Endothelial cell of umbilical vein (primary cell): ENCODE data around the gene SDCBP2. TPM values are rescaled to one million over a fixed set of nuclear protein-coding genes. Genes with fewer than 3 reads are reported as not detected.

Experiments used
- BruUV-seq: library from RNA; stranded (reverse); fragments of 400-500 nt; replicated peaks from 2 replicates; lab custom pipeline; 2021; lab: Mats Ljungman, UMichigan
- CTCF ChIA-PET: fragments of 300-600, 350-600 bp; sonication (Branson Sonifier 250); formaldehyde crosslinking; loops from one replicate; lab custom pipeline; 2021; ENCODE audit warnings: antibody characterized with exemption, inconsistent platforms; lab: Charles Lee
- POLR2A ChIA-PET: fragments of 300-600, 350-600 bp; sonication (Branson Sonifier 250); formaldehyde crosslinking; loops from one replicate; lab custom pipeline; 2021; ENCODE audit warnings: antibody characterized with exemption, inconsistent platforms; lab: Charles Lee
- DNase-seq: peaks from one replicate; pipeline ENCODE4 v3.0.0-alpha.2; 2011; ENCODE audit warnings: low read depth, low spot score
- FAIRE-seq: peaks from 2 replicates; lab custom pipeline; 2011; peaks lifted over from hg19 to GRCh38; lab: Jason Lieb, UNC
- H2AFZ ChIP-seq: 2 replicates; pipeline ENCODE4 v1.6.0; 2012; ENCODE audit warnings: low read depth, low read length, control low read depth, inconsistent platforms
- H3K27ac ChIP-seq: 2 replicates; pipeline ENCODE4 v1.5.1; 2011; ENCODE audit warnings: low read depth, mild to moderate bottlenecking, control low read depth, low read length, moderate library complexity; ENCODE audit not compliant: insufficient read depth
- H3K27me3 ChIP-seq, 2 experiments: 2 replicates each; pipeline versions ENCODE4 v1.6.0 to v1.6.1; 2011; ENCODE audit warnings: low read length in 2 of 2, mixed read lengths in 1 of 2; ENCODE audit not compliant: control insufficient read depth in 2 of 2, insufficient read depth in 2 of 2
- H3K36me3 ChIP-seq, 2 experiments: 2 replicates in 1 of 2; 3 replicates in 1 of 2; pipeline ENCODE4 v1.5.1; 2011; ENCODE audit warnings: low read length in 2 of 2, mild to moderate bottlenecking in 1 of 2, moderate library complexity in 1 of 2; ENCODE audit not compliant: control insufficient read depth in 2 of 2, insufficient read depth in 2 of 2; ENCODE audit errors: extremely low read depth in 1 of 2
- H3K4me1 ChIP-seq: 3 replicates; pipeline ENCODE4 v1.5.1; 2011; ENCODE audit warnings: mild to moderate bottlenecking, low read length; ENCODE audit not compliant: control insufficient read depth, insufficient read depth; ENCODE audit errors: extremely low read depth
- H3K4me2 ChIP-seq: 2 replicates; pipeline ENCODE4 v1.6.1; 2011; ENCODE audit warnings: low read length, control low read depth, mixed read lengths; ENCODE audit not compliant: insufficient read depth
- H3K4me3 ChIP-seq, 3 experiments: fragments of 200-600 bp in 1 of 3; sonication (generic), shearing (Covaris generic) in 1 of 3; replicated peaks in 1 of 3; 2 replicates each; pipeline ENCODE4 v1.5.1; 2011 to 2016; ENCODE audit warnings: control low read depth in 3 of 3, low read length in 3 of 3, mild to moderate bottlenecking in 2 of 3, inconsistent platforms in 1 of 3, low read depth in 1 of 3, moderate library complexity in 1 of 3; ENCODE audit not compliant: insufficient read depth in 1 of 3
- H3K79me2 ChIP-seq: 2 replicates; pipeline ENCODE4 v1.6.0; 2012; ENCODE audit warnings: low read length, inconsistent platforms; ENCODE audit not compliant: control insufficient read depth, insufficient read depth
- H3K9ac ChIP-seq: replicated peaks from 2 replicates; pipeline ENCODE3; 2011; ENCODE audit warnings: low read length, control low read depth; ENCODE audit not compliant: insufficient read depth; ENCODE audit errors: extremely low read depth
- H3K9me1 ChIP-seq: replicated peaks from 3 replicates; pipeline ENCODE4 v1.6.0; 2011; ENCODE audit warnings: mild to moderate bottlenecking, low read length; ENCODE audit not compliant: control insufficient read depth, insufficient read depth; ENCODE audit errors: extremely low read depth
- H3K9me3 ChIP-seq: replicated peaks from 2 replicates; pipeline ENCODE4 v1.5.1; 2012; ENCODE audit warnings: low read length, inconsistent platforms; ENCODE audit not compliant: control insufficient read depth, insufficient read depth
- H4K20me1 ChIP-seq: replicated peaks from 2 replicates; pipeline ENCODE3; 2011; ENCODE audit warnings: mild to moderate bottlenecking, low read length; ENCODE audit not compliant: control insufficient read depth, insufficient read depth; ENCODE audit errors: extremely low read depth
- EZH2 ChIP-seq: IDR thresholded peaks from 2 replicates; pipeline ENCODE4 v1.6.1; 2012; ENCODE audit warnings: borderline replicate concordance, low read depth, mild to moderate bottlenecking, moderate library complexity, low read length, inconsistent platforms; ENCODE audit not compliant: severe bottlenecking
- FOS ChIP-seq: IDR thresholded peaks from 2 replicates; pipeline ENCODE4 v1.6.1; 2011; ENCODE audit warnings: mild to moderate bottlenecking, low read length, moderate library complexity, borderline replicate concordance; ENCODE audit not compliant: insufficient read depth
- GATA2 ChIP-seq: IDR thresholded peaks from 2 replicates; pipeline ENCODE4 v1.7.0; 2011; ENCODE audit warnings: low read depth, mild to moderate bottlenecking, moderate library complexity, mixed read lengths, low read length; ENCODE audit not compliant: insufficient read length, insufficient read depth
- JUN ChIP-seq: IDR thresholded peaks from 2 replicates; pipeline ENCODE4 v1.6.1; 2011; ENCODE audit warnings: borderline replicate concordance, low read depth; ENCODE audit not compliant: insufficient read length, insufficient read depth
- MYC ChIP-seq: IDR thresholded peaks from one replicate; pipeline ENCODE4 v1.6.1; 2011; ENCODE audit warnings: mild to moderate bottlenecking, low read depth, low read length
- POLR2A ChIP-seq: IDR thresholded peaks from 2 replicates; pipeline ENCODE4 v1.6.1; 2012; ENCODE audit warnings: low read depth, mild to moderate bottlenecking, control low read depth, low read length
- POLR2AphosphoS5 ChIP-seq: IDR thresholded peaks from 2 replicates; pipeline ENCODE4 v1.6.1; 2012; ENCODE audit warnings: low read depth, mild to moderate bottlenecking, control low read depth, low read length, moderate library complexity; ENCODE audit not compliant: insufficient read depth
- dilution Hi-C: fragments of 300-500 bp; cut with MboI; formaldehyde crosslinking; loops from one replicate; pipeline ENCODE4 v1.15.0; 2019; ENCODE audit warnings: low sequenced_read_pairs; ENCODE audit not compliant: extremely low pct_ligation_motif_present
- intact Hi-C: fragments of 100-400 bp; cut with micrococcal nuclease; formaldehyde crosslinking; loops from one replicate; pipeline ENCODE4 v1.10.0; 2022
- polyA plus RNA-seq, 4 experiments: library from polyadenylated mRNA; depleted of rRNA in 3 of 4; stranded (reverse) in 3 of 4; unstranded in 1 of 4; fragments of >200 nt; gene quantifications; 2 replicates each; pipeline versions ENCODE4 v1.2.1 to v1.2.3, GENCODE V29; 2011 to 2012; ENCODE audit warnings: missing spikeins in 1 of 4
- total RNA-seq: library from RNA; stranded (reverse); gene quantifications from 2 replicates; pipeline ENCODE4 v1.2.3, GENCODE V29; 2021
- TF ChIP-seq, protein P1 (sequence below): IDR thresholded peaks from 2 replicates; pipeline ENCODE4 v1.6.1; 2011; ENCODE audit not compliant: insufficient read depth, insufficient read length
- TF ChIP-seq, protein P2 (sequence below), 2 donors: IDR thresholded peaks; 1 replicate in 1 of 2; 2 replicates in 1 of 2; pipeline ENCODE4 v1.5.1; 2011; ENCODE audit warnings: low read length in 2 of 2, mild to moderate bottlenecking in 2 of 2, moderate library complexity in 2 of 2, control low read depth in 1 of 2, inconsistent platforms in 1 of 2, low read depth in 1 of 2; ENCODE audit not compliant: insufficient read depth in 1 of 2; ENCODE audit errors: extremely low read depth in 1 of 2

The SDCBP2 gene
- total and polyA plus RNA-seq, 2 donors (not counting 3 experiments of a cell fraction or from before 2014, with no cell fraction given) = 6.9 to 9.0 TPM

DNA sequence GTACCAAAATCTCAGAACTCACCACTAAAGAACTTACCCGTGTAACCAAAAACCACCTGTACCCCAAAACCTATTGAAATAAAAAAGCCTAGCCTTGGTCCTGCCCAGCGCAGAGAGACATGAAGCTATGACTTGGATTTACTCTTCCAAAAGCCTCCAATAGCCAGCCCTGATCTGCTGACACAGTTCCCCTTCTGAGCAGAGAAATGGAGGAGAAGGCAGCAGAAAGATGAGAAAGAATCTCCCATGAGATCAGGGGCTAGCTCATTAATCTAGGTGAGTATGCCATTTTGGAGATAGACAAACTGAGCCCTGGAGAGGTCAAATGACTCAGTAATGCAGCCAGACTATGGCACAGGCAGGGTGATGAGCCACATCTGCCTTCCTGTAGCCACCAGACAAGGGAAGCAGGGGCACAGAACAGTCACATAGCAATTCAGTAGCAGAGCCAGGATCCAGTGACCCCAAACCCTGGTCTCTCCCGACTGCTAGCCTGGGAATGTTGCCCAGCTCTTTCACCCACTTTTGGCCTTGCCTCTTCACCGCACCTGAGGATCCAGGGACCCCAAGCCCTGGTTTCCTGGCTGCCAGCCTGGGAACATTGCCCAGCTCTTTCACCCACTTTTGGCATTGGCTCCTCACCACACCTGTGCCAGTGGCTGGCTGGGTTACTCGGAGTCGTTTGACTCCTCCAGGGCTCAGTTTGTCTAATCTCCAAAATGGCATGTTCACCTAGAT lies 7.2 kb upstream of the SDCBP2 start:
- no peak overlapping the region for H3K4me3 ChIP-seq
- POLR2A ChIA-PET = interaction anchor here (1.1 to 1.9 kb wide), 4 partner anchors 9 to 56 kb away, joined by 3 to 16 read pairs (median 6); no protein-coding TSS in a partner anchor
- H3K4me1 ChIP-seq = peaks cover 49% of the 10 kb centered on the region
- DNase-seq (peak; percentile 56), FAIRE-seq (no peak)
- intact Hi-C loops = loop anchor here (2.0 kb wide), 1 partner anchor 39 kb away; no protein-coding TSS in a partner anchor
- dilution Hi-C loops = no loop called here
- H3K9me3 ChIP-seq = no peaks in the 10 kb centered on the region
- peaks cover under 1% of the 10 kb centered on the region for H3K79me2 ChIP-seq
- H3K4me2 ChIP-seq = peak overlapping the region; percentile 21
- TSS peak; percentile 27 for BruUV-seq
- H3K27ac ChIP-seq = peak overlapping the region; percentile 93
- H4K20me1 ChIP-seq = no peaks in the 10 kb centered on the region
- CTCF ChIA-PET = interaction anchor here (0.7 to 2.0 kb wide), 10 partner anchors 9 to 101 kb away, joined by 3 to 10 read pairs (median 3); no protein-coding TSS in a partner anchor
- TF ChIP-seq EZH2 (no peak), GATA2 (peak; percentile 57), JUN (peak; percentile 26), POLR2AphosphoS5 (peak; percentile 84), FOS (peak; percentile 86), POLR2A (peak; percentile 47), MYC (no peak)
- TF ChIP-seq, protein P1, sequence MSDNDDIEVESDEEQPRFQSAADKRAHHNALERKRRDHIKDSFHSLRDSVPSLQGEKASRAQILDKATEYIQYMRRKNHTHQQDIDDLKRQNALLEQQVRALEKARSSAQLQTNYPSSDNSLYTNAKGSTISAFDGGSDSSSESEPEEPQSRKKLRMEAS = no peak
- TF ChIP-seq, protein P2, sequence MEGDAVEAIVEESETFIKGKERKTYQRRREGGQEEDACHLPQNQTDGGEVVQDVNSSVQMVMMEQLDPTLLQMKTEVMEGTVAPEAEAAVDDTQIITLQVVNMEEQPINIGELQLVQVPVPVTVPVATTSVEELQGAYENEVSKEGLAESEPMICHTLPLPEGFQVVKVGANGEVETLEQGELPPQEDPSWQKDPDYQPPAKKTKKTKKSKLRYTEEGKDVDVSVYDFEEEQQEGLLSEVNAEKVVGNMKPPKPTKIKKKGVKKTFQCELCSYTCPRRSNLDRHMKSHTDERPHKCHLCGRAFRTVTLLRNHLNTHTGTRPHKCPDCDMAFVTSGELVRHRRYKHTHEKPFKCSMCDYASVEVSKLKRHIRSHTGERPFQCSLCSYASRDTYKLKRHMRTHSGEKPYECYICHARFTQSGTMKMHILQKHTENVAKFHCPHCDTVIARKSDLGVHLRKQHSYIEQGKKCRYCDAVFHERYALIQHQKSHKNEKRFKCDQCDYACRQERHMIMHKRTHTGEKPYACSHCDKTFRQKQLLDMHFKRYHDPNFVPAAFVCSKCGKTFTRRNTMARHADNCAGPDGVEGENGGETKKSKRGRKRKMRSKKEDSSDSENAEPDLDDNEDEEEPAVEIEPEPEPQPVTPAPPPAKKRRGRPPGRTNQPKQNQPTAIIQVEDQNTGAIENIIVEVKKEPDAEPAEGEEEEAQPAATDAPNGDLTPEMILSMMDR (IDR thresholded peaks at IDR 0.05; ENCODE audit: extremely low read depth in 1 of 2, insufficient read depth in 1 of 2, low read depth in 1 of 2, low read length in 2 of 2) = no peak
- H3K36me3 ChIP-seq = no peaks in the 10 kb centered on the region
- no peak overlapping the region for H2AFZ ChIP-seq
- peak overlapping the region; percentile 58 for H3K9ac ChIP-seq
- H3K9me1 ChIP-seq = no peaks in the 10 kb centered on the region
- H3K27me3 ChIP-seq = no peaks in the 10 kb centered on the region
